A549 (cell line): ENCODE results near the gene ZNF398. TPM values are rescaled to one million over a fixed set of nuclear protein-coding genes. Genes with fewer than 3 reads are reported as not detected.

Experiments
- ATAC-seq, 2 experiments: fragments of 200-7000 bp in 1 of 2; fragments of >200 bp in 1 of 2; cut with Nextera tagmentation in 1 of 2; cut with Tn5 transposase in 1 of 2; 3 replicates each; pipeline versions ENCODE4 v1.8.0 to v1.9.1; 2018 to 2020; ENCODE audit warnings: mild to moderate bottlenecking in 1 of 2, moderate library complexity in 1 of 2
- CTCF ChIA-PET: fragments of 300-600 bp; sonication (Branson Sonifier 250); formaldehyde crosslinking; extraction: SDS; loops from one replicate; lab custom pipeline; 2021; ENCODE audit warnings: antibody characterized with exemption, inconsistent platforms; lab: Yijun Ruan, JAX
- POLR2A ChIA-PET: fragments of 350-600 bp; formaldehyde crosslinking; extraction: SDS; loops from one replicate; lab custom pipeline; 2021; ENCODE audit warnings: antibody characterized with exemption, inconsistent platforms; lab: Yijun Ruan, JAX
- DNase-seq, 2 experiments: peaks; one replicate each; pipeline versions ENCODE4 v3.0.0 to v3.0.0-alpha.2; 2011 to 2016; ENCODE audit warnings: low read depth in 1 of 2, low spot score in 1 of 2
- FAIRE-seq: peaks from 2 replicates; lab custom pipeline; 2011; peaks lifted over from hg19 to GRCh38; lab: Jason Lieb, UNC
- H3K27ac ChIP-seq, 2 experiments: fragments of >200 bp; sonication (Bioruptor Twin); formaldehyde crosslinking; 3 replicates each; pipeline ENCODE4 v1.5.1; 2016 to 2017
- H3K4me1 ChIP-seq: fragments of >200 bp; sonication (Bioruptor Twin); formaldehyde crosslinking; 3 replicates; pipeline ENCODE4 v1.6.1; 2016
- H3K4me2 ChIP-seq: fragments of >200 bp; sonication (Bioruptor Twin); formaldehyde crosslinking; 3 replicates; pipeline ENCODE4 v1.6.1; 2016
- H3K4me3 ChIP-seq: fragments of >200 bp; sonication (Bioruptor Twin); formaldehyde crosslinking; 3 replicates; pipeline ENCODE4 v1.5.1; 2016
- H3K9me3 ChIP-seq: fragments of >200 bp; sonication (Bioruptor Twin); formaldehyde crosslinking; 3 replicates; pipeline ENCODE4 v1.6.1; 2016
- BCL3 ChIP-seq: fragments of >200 bp; sonication (Bioruptor Twin); formaldehyde crosslinking; IDR thresholded peaks from 3 replicates; pipeline ENCODE4 v1.6.1; 2016
- CBX8 ChIP-seq: fragments of 200-600 bp; sonication (generic); IDR thresholded peaks from 2 replicates; pipeline ENCODE4 v1.6.1; 2016
- CEBPB ChIP-seq, 2 experiments: fragments of >200 bp in 1 of 2; sonication (Bioruptor Twin) in 1 of 2; formaldehyde crosslinking in 1 of 2; IDR thresholded peaks; 2 replicates each; pipeline ENCODE4 v1.6.1; 2012 to 2016
- CHD2 ChIP-seq: fragments of 150-350 bp; IDR thresholded peaks from 2 replicates; pipeline ENCODE4 v1.6.1; 2014; ENCODE audit warnings: low read length; ENCODE audit not compliant: partially characterized antibody
- ESRRA ChIP-seq: fragments of 150-350 bp; IDR thresholded peaks from 2 replicates; pipeline ENCODE4 v1.6.1; 2014; ENCODE audit warnings: mild to moderate bottlenecking, low read length, borderline replicate concordance
- FOSB ChIP-seq: fragments of 250-450 bp; sonication (Bioruptor Pico); IDR thresholded peaks from 2 replicates; pipeline ENCODE4 v1.5.0; 2020; ENCODE audit warnings: mild to moderate bottlenecking, moderate library complexity
- FOSL2 ChIP-seq, 2 experiments: fragments of 450-650 bp in 1 of 2; fragments of >200 bp in 1 of 2; sonication (Bioruptor Twin) in 1 of 2; formaldehyde crosslinking; IDR thresholded peaks; 2 replicates each; pipeline versions ENCODE4 v1.5.0 to v1.6.1; 2016 to 2020; ENCODE audit warnings: mild to moderate bottlenecking in 1 of 2, moderate library complexity in 1 of 2
- FOXS1 ChIP-seq: fragments of 250-450 bp; sonication (Bioruptor Pico); IDR thresholded peaks from 2 replicates; pipeline ENCODE4 v1.5.0; 2020; ENCODE audit warnings: mild to moderate bottlenecking, moderate library complexity
- HEYL ChIP-seq: fragments of 250-450 bp; sonication (Bioruptor Pico); IDR thresholded peaks from 2 replicates; pipeline ENCODE4 v1.8.0; 2021; ENCODE audit warnings: mild to moderate bottlenecking, moderate library complexity
- HMGXB4 ChIP-seq: fragments of 250-450 bp; sonication (Bioruptor Pico); IDR thresholded peaks from 2 replicates; pipeline ENCODE4 v1.5.0; 2021; ENCODE audit warnings: mild to moderate bottlenecking, moderate library complexity, borderline replicate concordance
- HOXB13 ChIP-seq: fragments of 250-450 bp; sonication (Bioruptor Pico); IDR thresholded peaks from 2 replicates; pipeline ENCODE4 v1.5.0; 2020; ENCODE audit warnings: low read depth, mild to moderate bottlenecking, moderate library complexity
- HOXB5 ChIP-seq: fragments of 250-450 bp; sonication (Bioruptor Pico); IDR thresholded peaks from 2 replicates; pipeline ENCODE4 v1.5.0; 2020; ENCODE audit warnings: mild to moderate bottlenecking, moderate library complexity
- JUN ChIP-seq, 2 experiments: fragments of >200 bp; sonication (Bioruptor Twin); formaldehyde crosslinking; IDR thresholded peaks; 2 replicates in 1 of 2; 3 replicates in 1 of 2; pipeline ENCODE4 v1.6.1; 2016 to 2017
- JUNB ChIP-seq: fragments of >200 bp; sonication (Bioruptor Twin); formaldehyde crosslinking; IDR thresholded peaks from 2 replicates; pipeline ENCODE4 v1.6.1; 2016
- MAFK ChIP-seq: fragments of 450-650 bp; IDR thresholded peaks from 2 replicates; pipeline ENCODE4 v1.6.1; 2014; ENCODE audit not compliant: partially characterized antibody
- MAX ChIP-seq: IDR thresholded peaks from 2 replicates; pipeline ENCODE4 v1.6.1; 2012
- MAZ ChIP-seq: fragments of 150-350 bp; IDR thresholded peaks from 2 replicates; pipeline ENCODE4 v1.6.1; 2014; ENCODE audit warnings: antibody characterized with exemption, low read depth, low read length, borderline replicate concordance
- NPAS2 ChIP-seq: fragments of 250-450 bp; sonication (Bioruptor Pico); IDR thresholded peaks from 2 replicates; pipeline ENCODE4 v1.8.0; 2022; ENCODE audit warnings: mild to moderate bottlenecking, moderate library complexity, borderline replicate concordance
- PHF8 ChIP-seq: fragments of 200-600 bp; sonication (generic); IDR thresholded peaks from 2 replicates; pipeline ENCODE4 v1.6.1; 2016; ENCODE audit warnings: low read depth, mild to moderate bottlenecking, antibody characterized with exemption, moderate library complexity, borderline replicate concordance
- POLR2A ChIP-seq: IDR thresholded peaks from 2 replicates; pipeline ENCODE4 v1.6.1; 2012; ENCODE audit warnings: mild to moderate bottlenecking, low read length
- POLR2AphosphoS2 ChIP-seq: conservative IDR thresholded peaks from 2 replicates; pipeline ENCODE4 v1.6.1; 2012; ENCODE audit warnings: low read length, improper control_type of control experiment, inconsistent platforms
- RCOR1 ChIP-seq: fragments of 150-350 bp; IDR thresholded peaks from 2 replicates; pipeline ENCODE4 v1.6.1; 2014; ENCODE audit warnings: antibody characterized with exemption, low read length, low read depth
- REST ChIP-seq: fragments of 200-600 bp; sonication (generic); IDR thresholded peaks from 2 replicates; pipeline ENCODE4 v1.6.1; 2016; ENCODE audit warnings: antibody characterized with exemption, mild to moderate bottlenecking, moderate library complexity
- RFX5 ChIP-seq: fragments of 450-650 bp; IDR thresholded peaks from 2 replicates; pipeline ENCODE4 v1.7.1; 2014; ENCODE audit warnings: antibody characterized with exemption, mild to moderate bottlenecking, moderate library complexity
- USF2 ChIP-seq: fragments of 450-650 bp; IDR thresholded peaks from 2 replicates; pipeline ENCODE4 v1.6.1; 2014; ENCODE audit warnings: antibody characterized with exemption
- ZFP36 ChIP-seq: fragments of 450-650 bp; IDR thresholded peaks from 2 replicates; pipeline ENCODE4 v1.6.1; 2014; ENCODE audit warnings: borderline replicate concordance; ENCODE audit not compliant: partially characterized antibody
- WGBS: methylation state at CpG from one replicate; pipeline ENCODE4 v1.1.6; 2017; ENCODE audit errors: missing lambda C conversion rate; 5-methylcytosine and 5-hydroxymethylcytosine counted together
- polyA plus RNA-seq, 4 experiments: library from polyadenylated mRNA; depleted of rRNA in 3 of 4; stranded (reverse); fragments of >200 nt; fragmentation: RNase III in 1 of 4; extraction: RNeasy Plus Mini Kit Qiagen cat#74134 plus additional on column Dnase treatment in 1 of 4; gene quantifications; 2 replicates in 3 of 4; 3 replicates in 1 of 4; pipeline ENCODE4 v1.2.3, GENCODE V29; 2011 to 2017

The ZNF398 gene
- polyA plus RNA-seq, 2 of the 4 experiments (the other 2 are of a cell fraction): 6.6 to 8.1 TPM

DNA sequence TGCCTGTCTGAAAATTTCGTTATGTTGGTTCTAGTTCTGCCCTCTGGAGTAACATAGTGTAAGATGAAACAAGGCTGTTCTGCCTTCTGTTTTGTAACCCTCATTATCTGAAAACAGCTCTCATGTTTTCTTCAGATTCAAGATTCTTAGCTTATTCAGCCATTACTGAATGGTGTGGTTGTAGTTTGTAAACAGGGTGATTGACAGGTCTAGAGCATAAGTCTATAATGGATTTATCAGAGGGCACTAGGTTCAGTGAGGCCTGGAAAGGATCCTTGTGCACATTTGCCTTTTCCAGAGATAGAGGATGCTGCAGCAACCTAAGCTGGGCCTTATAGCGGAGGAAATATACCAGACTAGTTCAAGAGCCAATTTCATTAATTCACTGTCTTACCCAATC is 6.1 kb downstream of the ZNF398 start:
- H3K4me2 ChIP-seq: no peak overlapping the region
- 100% methylated on average over 2 of the region's 2 CpGs for WGBS
- FAIRE-seq: no peak
- H3K27ac ChIP-seq: no peak overlapping the region
- CTCF ChIA-PET: interaction anchor here (1.2 to 8.4 kb wide), 3 partner anchors 11 to 28 kb away, joined by 3 to 84 read pairs (median 6); partner anchors contain the start of gene ZNF425
- no peak for ATAC-seq
- DNase-seq: no peak
- POLR2A ChIA-PET: no interaction called here
- no peak overlapping the region for H3K4me3 ChIP-seq
- no peaks in the 10 kb centered on the region for H3K9me3 ChIP-seq
- H3K4me1 ChIP-seq: peaks cover 12% of the 10 kb centered on the region; the same call in 1 of the 3 replicates
- TF ChIP-seq JUNB (no peak), REST (no peak), PHF8 (no peak), HMGXB4 (CRISPR knock-in tag) (no peak), MAFK (no peak), HOXB5 (no peak), MAZ (no peak), FOSB (CRISPR knock-in tag) (no peak), POLR2AphosphoS2 (no peak), CEBPB (IDR thresholded peaks at IDR 0.05) (no peak), POLR2A (no peak)

GRCh38 chr7:149154056-149154455 is 6.8 kb downstream of the ZNF398 start:
- DNase-seq (no peak), FAIRE-seq (no peak), ATAC-seq (no peak)
- POLR2A ChIA-PET: no interaction called here
- WGBS: 94% methylated on average over 11 of the region's 11 CpGs
- Histone ChIP-seq H3K9me3 (no peaks in the 10 kb centered on the region), H3K4me1 (peaks cover 7% of the 10 kb centered on the region; the same call in 1 of the 3 replicates), H3K4me3 (no peak overlapping the region), H3K4me2 (no peak overlapping the region), H3K27ac (no peak overlapping the region)
- CTCF ChIA-PET: interaction anchor here (1.2 to 8.4 kb wide), 2 partner anchors 12 to 28 kb away, joined by 3 to 84 read pairs; partner anchors contain the start of gene ZNF425
- TF ChIP-seq ESRRA (no peak), ZFP36 (no peak), HEYL (CRISPR knock-in tag) (no peak), RCOR1 (no peak), HOXB13 (CRISPR knock-in tag) (no peak), MAX (no peak)

GRCh38 chr7:149156898-149157297 is 9.6 kb downstream of the ZNF398 start:
- Histone ChIP-seq H3K4me1 (peaks cover 15% of the 10 kb centered on the region; the same call in 1 of the 3 replicates), H3K27ac (no peak overlapping the region), H3K9me3 (no peaks in the 10 kb centered on the region), H3K4me3 (no peak overlapping the region), H3K4me2 (no peak overlapping the region)
- 83% methylated on average over 6 of the region's 6 CpGs for WGBS
- FAIRE-seq (no peak), DNase-seq (no peak), ATAC-seq (no peak)
- CTCF ChIA-PET: no interaction called here
- POLR2A ChIA-PET: no interaction called here
- TF ChIP-seq FOSL2 (IDR thresholded peaks at IDR 0.05): no peak
- no peak for TF ChIP-seq FOSL2 (CRISPR knock-in tag; IDR thresholded peaks at IDR 0.05)
- no peak for TF ChIP-seq CHD2
- no peak for TF ChIP-seq FOXS1
- no peak for TF ChIP-seq MAX
- no peak for TF ChIP-seq PHF8
- TF ChIP-seq BCL3: no peak
- no peak for TF ChIP-seq RFX5
- TF ChIP-seq CBX8: no peak
- no peak for TF ChIP-seq HEYL (CRISPR knock-in tag)
- TF ChIP-seq USF2: no peak
- no peak for TF ChIP-seq JUN (IDR thresholded peaks at IDR 0.05)
- TF ChIP-seq NPAS2 (CRISPR knock-in tag): no peak
